Embryonic facial prominence (tissue), 1 donor: ENCODE data around the gene STN1.

Source experiments
- DNase-seq: peaks from one replicate; pipeline ENCODE4 v3.0.0-alpha.2; 2016; ENCODE audit errors: extremely low spot score

The STN1 gene, protein sequence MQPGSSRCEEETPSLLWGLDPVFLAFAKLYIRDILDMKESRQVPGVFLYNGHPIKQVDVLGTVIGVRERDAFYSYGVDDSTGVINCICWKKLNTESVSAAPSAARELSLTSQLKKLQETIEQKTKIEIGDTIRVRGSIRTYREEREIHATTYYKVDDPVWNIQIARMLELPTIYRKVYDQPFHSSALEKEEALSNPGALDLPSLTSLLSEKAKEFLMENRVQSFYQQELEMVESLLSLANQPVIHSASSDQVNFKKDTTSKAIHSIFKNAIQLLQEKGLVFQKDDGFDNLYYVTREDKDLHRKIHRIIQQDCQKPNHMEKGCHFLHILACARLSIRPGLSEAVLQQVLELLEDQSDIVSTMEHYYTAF

DNA sequence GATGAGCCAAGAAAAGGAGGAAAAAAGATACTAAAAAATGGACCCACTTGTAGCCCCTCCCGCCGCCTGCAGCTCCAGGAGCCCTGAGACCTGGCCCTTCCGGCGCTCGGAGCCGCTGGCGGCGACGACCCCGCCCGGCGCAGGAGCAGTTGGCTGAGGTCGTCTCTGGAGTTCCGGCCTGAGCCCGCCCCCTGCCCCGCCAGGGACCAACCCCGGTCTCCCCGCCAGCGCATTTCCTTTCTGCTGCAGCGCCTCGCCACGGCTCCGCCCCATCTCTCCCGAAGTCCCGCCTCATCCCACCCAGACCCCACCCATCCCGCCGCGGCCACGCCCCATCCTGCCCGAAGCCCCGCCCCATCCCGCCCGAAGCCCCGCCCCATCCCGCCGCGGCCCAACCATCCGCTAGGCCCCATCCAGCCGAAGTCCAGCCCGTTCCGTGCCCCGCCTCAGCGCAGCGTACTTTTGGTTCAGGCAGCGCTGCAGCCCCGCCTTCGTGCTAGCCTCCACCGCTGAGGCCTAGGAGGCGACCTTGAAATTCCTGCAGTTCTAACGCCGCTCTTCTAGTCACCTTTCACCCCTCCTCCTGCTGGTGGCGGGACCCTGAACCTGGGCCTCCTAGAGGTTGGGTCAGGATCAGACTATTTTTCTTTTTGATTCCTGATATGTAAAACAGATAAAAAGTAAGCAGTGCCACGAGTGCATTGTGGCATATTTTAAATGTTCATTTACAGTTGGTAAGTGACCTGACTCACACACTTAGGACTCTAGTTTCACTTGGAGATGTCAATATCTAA lies at the start of gene STN1:
TSS of gene STN1 (minus strand) at position 132 of the 794 bp plus-strand sequence. CDS start 590 bp downstream, outside the sequence.
- peak; percentile 97 for DNase-seq

DNA sequence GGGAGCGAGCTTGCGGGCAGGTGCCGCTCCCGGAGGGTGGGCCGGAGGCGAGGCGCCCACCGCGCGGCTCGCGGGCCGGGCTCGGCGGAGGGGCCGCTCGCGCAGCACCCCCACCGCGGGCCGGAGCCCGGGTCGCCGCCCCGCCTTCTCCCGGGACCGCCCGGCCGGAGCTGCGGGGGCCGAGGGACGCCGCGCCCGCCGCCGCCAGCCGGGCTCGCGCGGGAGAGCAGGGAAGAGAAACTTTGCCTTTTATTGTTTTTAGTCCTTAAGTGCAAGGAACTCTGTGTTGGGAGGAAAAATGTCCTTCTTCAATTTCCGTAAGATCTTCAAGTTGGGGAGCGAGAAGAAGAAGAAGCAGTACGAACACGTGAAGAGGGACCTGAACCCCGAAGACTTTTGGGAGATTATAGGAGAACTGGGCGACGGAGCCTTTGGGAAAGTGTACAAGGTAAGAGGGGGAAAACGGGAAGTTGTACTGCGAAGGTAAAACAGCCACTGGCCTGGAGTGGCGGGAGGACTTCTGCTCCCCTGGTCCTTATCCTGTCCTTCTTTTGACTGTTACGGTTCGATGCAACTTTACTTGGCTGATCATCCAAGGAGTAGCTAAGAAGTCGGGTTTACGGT lies 49.6 kb upstream of the STN1 start:
- peak; percentile 52 for DNase-seq

DNA sequence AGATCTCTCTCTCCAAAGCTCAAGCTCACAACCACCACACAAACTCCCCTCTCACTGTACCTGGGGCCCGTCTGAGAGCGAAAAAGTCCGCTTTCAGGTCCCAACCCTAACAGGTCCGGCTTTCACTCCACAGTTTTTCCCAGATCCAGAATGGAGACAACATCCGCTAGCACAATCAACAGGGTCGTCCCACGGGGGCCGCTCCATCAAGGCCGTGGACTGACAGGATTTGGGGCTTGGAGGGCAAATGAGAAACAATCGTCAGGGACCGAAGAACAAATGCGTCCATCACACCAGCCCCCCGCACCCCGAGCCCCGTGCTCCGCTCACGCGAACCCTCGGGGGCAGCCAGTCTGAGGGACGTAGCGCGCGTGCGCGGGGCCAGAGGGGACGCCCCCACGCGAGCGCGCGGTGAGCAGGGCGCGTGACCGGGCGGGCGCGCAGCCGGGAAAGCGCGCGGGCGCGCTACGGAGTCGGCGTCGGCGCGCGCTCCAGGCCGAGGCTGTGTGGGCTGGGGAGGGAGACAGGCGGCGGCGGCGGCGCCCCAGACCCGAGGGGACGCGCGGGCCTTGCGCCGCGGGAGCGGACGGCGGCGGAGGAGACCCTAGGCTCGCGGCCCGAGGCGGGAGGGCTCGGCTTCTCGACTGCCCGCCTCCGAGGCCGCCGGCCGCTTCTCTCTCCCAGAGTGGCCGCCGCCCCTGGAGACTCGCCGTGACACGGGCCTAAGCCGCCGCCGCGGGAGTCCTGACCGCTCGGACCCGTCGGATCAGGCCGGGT lies 48.9 kb upstream of the STN1 start, which contains the start of gene SLK:
TSS of gene SLK (plus strand) at position 470 of the 777 bp plus-strand sequence. CDS start 606 bp downstream, outside the sequence.
- peak; percentile 69 for DNase-seq

DNA sequence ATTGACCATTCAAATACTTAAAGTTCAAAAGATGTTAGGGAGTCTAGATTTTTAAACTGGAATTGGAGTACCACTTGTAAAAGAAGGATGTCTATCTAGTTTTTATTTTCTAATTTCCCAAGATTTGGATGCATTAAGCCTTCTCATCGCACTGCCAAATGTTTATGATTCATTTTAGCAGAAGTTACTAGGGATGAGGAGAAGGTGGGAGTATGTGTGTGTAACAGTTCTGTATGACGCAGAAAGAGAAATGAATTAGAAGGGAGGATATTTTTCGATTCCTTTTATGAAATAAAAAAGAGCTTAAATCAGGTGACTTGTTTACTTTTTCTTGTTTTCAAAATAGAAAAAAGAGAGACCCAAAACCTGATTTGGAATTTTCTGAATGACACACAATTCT lies 42.1 kb upstream of the STN1 start:
- no peak for DNase-seq

DNA sequence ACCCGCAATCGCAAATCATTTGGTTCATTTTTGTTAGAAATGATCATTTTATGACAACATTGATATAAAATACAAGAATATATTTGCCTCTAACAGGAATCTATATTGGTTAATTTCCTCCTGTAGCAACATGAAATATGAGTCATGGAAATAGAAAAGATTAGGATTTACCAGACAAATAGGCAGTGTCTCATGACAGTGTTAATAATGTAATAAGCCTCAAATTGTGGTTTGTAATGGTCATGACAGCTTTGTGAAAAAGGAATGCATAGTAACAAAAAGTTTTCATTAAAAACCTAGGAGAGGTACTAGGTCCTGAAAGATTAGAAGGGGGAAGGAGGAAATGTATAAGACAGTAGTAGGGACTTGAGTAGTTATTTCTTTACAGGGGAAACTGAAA lies 41.0 kb upstream of the STN1 start:
- DNase-seq = no peak

DNA sequence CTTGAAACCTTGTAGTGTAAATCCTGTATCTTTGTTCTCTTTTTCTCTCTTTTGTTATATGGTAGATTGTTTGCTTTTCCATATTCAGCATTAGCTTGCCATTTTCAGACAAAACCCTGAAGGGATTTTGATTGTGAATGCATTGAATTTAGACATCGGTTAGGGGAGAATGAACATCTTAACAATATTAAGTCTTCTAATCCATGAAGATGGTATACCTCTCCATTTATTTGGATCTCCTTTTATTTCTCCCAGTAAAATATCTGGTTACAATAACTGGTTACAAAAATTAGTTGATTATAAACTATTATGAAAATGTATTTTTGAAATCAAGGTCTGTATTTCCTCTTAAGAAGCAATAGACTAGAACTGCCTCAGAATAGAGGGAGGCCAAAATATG lies 36.6 kb upstream of the STN1 start:
- no peak for DNase-seq

DNA sequence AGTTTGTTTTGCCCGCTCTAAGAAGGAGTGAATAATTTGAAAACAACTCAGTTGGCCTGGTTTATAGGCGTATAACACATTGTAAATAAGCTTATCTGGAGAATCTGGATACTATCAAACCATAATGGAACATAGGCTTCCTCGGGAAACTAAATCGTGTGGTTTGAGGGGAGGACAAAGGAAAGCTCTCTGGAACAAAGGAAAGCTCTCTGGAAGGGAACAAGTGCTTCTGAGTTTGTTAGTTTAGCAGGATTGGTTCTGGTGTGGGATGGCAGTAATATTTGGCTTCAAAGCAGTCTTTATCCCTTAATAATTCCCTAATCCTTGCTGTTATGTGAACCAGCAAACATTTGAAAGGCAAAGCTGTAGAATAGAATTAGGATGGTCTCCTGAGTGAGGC lies 34.0 kb upstream of the STN1 start:
- no peak for DNase-seq

DNA sequence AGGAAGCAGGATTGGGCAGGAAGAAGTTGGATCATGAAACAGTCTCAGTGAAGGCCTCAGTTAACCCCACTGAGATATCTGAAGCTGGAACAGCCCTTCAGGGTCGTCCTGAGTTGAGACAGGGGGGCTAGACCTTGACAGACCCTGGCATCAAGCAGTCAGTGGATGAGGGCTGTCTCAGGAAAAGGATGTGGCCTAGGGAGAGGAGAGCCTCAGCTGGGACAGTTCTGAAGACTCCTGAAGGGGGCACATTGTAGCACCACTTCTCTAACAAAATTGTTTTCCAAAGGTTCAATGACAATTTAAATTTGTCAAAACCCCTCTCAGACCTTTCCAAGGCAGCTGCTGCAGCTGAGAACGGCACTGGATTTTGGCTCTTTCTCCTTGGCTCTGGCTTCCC lies 33.2 kb upstream of the STN1 start:
- no peak for DNase-seq

DNA sequence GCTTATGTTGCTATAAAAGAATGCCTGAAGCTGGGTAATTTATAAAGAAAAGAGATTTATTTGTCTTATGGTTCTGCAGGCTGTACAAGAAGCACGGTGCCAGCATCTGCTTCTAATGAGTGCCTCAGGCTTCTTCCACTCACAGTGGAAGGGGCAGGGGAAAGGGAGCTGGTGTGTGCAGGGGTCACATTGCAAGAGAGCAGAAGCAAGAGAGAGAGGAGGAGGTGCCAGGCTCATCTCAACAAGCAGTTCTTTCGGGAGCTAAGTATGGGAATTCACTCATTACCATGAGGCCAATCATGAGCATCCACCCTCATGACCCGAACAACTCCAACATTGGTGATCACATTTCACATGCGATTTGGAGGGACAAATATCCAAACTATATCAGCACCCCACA lies 31.7 kb upstream of the STN1 start:
- DNase-seq = no peak

DNA sequence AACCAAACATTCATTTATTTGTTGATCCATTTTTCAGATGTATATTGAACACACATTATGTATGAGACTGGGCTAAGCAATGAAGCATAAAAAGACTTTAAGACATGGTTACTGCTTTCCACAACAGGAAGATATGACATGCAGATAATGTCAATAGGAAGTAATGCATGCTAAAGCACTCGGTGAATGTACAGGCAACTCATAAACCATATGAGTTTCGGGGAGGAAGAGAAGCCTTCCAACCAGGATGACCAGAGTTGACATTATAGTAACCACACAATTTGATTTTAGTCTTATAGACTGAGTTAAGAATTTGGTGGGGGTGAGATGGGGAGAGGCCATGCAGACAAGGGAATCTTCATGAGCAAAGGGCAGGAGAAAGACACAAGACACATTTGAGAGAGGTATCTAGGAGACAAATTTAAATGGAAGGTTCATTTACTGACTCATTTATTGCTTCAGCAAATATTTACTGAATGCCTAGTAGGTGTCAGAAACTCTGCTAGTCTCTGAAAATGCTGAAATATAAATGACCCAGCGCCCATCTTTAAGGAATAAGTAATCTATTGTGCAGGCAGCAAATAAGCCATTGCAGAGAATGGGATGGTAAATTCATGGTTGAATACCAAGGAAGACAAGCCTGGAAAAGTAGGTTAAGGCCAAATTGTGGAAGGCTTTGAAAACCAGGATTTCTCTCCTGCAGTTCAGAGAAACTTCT lies 30.0 kb upstream of the STN1 start:
- no peak for DNase-seq

DNA sequence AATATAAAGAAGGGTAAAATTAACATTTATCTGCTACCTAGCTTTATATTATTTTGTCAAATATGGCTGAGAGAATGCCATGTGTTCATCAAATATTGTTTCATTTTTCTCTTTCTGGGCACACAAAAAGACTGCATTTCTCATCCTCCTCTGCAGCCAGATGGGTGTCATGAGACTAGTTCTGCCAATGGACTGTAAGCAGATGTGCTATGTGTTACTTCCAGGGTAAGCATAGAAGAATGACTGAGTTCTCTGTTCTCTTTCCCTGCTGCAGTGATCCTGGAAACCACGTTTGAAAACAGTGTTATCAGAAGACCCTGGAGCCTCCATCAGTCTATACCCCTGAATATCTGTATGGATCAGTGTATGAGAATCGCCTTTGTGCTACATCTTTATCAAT lies 24.9 kb upstream of the STN1 start:
- DNase-seq = no peak

DNA sequence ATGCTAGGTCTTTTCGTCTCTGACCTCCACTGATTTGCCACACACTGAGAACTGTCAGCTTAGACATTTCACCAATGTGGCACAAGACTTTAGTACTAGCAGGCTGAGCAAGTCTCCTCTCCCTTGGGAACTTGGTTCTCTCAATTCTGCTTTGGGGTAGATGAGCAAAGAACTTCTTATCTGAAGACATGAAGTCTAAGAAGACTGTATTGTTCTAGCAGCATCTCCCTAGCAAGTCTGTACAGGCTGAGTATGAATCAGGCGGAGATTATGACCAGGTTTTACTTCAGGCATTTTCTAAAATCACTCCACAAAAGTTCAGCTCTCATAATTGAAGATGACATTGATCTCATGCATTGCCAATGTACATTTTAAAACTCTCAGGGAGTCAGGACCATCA lies 23.8 kb upstream of the STN1 start:
- DNase-seq = no peak

DNA sequence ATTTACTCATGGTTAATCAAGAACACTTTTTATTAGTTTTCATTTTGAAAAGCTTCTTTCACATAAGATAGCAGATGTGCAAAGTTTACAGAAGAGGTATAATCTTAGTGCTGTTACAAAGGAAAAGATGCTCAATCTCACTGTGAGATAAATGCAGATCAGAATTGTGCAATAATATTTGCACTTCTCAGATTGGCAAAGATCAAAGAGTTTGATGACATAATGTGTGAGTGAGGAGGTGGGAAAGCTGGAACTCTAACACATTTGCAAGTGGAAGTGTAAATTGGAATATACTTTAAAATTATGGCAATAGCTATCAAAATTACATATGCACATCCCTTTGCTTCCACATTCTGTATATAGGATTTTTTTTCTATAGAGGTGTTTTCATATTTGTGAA lies 21.5 kb upstream of the STN1 start:
- DNase-seq = no peak

DNA sequence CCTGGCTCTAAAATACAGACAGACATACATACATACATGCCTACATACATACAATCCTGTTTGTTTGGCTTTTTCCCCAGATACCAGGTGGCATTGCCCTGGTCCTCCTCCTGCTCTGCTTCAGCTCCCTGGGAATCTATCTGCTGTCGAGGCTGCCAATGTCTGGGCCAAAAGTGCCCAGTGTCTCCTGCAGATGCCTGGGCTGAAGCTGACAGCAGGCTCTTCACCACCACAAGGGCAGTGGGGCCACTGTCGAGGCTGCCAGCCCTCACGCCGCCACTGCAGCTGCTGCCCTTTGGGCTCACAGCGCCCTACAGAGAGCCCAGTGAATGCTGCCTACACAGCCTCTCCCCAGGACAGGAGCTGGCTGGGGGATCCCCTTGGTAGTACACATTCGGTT lies 18.0 kb upstream of the STN1 start:
- no peak for DNase-seq

DNA sequence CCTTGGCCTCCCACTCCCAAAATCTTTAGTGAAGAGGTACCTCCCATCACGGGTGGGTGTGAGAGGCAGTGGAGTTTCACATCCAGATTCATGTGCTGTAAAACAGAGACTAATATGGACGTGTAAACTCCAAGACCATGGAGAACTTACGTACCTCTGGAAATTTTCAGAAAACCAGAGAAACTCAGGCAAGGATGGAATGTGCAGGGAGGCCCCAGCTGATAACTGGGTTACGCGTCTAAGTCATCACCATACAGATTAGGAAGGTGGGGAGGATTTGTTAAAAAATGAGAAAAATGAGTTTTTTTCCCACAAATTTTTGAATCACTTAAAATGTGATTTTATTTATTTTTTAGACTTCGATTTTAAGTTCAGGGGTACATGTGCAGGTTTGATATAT lies 16.3 kb upstream of the STN1 start:
- no peak for DNase-seq

DNA sequence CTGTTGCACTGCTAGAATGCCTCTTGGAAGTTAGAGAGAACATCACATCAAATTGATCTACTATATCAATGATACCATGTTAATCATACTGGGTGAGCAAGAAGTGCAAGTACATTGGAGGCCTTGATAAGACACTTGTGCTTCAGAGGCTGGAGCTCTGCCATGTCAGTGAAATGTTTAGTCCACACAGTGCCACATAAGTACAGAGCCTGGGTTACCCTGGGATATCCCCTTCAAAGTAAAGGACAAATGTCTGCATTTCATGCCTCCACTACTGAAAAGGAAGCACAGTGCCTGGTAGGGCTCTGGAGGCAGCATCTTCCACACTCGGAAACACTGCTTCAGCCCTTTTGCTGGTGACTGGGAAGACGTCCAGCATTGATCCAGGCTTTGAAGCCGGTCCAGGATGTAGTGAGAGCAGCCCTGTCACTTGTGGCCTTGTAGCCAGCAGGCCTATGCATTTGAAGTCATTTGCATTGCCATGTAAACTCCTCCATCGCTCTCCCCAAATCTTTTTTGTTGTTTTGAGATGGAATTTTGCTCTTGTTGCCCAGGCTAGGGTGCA lies 15.7 kb upstream of the STN1 start:
- no peak for DNase-seq

DNA sequence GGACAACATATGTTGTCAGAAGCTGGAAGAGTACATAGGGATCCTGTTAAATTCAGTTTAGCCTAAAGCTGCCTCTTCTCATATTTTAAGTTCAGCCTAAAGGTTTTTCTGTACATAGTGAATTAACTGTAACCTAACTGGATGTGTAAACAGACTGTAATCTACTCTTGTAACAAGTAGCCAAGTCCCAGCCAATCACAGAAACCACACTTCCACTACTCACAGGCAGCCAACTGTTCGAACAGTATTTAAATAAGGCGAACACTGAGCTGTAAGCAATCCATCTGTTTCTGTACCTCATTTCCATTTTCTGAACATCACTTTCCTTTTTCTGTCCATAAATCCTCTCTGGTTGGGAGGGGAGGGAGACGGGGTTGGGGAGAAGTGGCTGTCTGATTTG lies 15.0 kb upstream of the STN1 start:
- no peak for DNase-seq

DNA sequence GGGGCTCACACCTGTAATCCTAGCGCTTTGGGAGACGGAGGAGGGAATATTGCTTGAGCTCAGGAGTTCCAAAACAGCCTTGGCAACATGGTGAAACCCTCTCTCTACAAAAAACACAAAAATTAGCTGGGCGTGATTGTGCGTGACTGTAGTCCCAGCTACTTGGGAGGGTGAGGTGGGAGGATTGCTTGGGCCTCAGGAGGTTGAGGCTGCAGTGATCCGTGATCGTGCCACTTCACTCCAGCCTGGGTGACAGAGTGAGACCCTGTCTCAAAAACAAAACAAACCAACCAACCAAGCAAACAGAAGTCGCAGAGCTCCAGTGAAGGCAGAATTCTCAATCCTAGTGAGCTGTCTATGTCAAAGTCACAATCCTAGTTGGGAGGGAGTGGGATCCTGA lies 14.3 kb upstream of the STN1 start:
- no peak for DNase-seq

DNA sequence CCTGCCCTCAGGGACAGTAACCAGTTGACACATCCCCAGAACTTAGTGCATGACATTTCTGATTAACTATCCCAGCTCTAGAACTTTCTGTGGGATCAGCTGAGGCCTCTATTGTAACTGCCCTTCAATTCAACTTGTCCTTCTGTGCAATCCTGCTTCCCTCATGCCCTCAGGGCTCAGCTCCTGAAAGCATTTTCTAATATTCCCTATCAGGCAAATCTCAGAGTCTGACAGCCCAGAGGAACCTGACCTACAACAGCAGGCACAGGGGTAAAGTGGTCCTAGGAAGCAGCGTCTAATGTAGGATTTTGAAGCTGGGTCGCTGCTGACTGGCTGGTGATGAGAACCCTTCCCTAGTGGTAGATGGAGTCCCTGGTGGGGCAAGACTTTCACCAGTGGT lies 13.6 kb upstream of the STN1 start:
- DNase-seq = no peak

DNA sequence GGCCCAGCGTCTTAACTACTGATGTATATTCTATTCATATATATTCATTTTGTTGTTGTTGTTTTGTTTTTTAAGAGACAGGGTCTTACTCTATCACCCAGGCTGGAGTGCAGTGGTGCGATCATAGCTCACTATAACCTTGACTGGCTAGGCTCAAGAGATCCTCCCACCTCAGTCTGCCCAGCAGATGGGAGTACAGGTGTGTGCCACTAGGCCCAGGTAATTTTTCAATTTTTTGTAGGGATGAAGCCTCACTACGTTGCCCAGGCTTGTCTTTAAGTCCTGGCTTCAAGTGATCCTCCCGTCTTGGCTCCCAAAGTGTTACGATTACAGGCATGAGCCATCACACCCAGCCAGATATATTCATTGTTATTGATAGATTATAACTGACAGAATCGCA lies 12.9 kb upstream of the STN1 start:
- DNase-seq = no peak

DNA sequence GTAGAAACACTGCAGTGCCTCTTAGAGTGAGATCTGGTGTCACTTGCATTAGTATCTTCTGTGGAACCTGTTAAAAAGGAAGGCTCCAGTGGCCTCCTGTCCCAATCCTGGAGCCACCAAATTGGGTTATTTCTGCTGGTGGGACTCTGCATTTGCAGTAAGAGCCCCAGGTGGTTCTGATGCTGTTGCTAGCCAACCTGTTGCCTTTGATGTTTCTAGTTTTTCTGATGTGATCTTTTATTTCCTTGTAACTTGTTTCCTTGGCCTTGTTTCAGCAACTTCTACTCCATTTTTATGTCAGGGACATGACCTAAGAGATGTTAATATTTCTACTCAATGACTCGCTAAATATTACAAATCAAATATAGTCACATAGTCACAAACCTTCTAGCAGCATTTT lies 12.5 kb upstream of the STN1 start:
- DNase-seq = no peak
